Measurements from ENCODE around the gene BRINP2.

Gene BRINP2

GRCh38 chr1:177171536-177172123 lies 872 bp downstream of the BRINP2 start:
- no peak for DNase-seq

- no peak for DNase-seq
These were observed 1.5 kb downstream of the BRINP2 start for GRCh38 chr1:177172272-177172671.

GRCh38 chr1:177172866-177173265 lies 2.1 kb downstream of the BRINP2 start:
- DNase-seq, result no peak

- DNase-seq, result no peak
These were observed 3.2 kb downstream of the BRINP2 start for GRCh38 chr1:177173976-177174375.

GRCh38 chr1:177174921-177175634 lies 4.3 kb downstream of the BRINP2 start:
- DNase-seq, result no peak

- DNase-seq, result no peak
These were observed 10.5 kb downstream of the BRINP2 start for GRCh38 chr1:177181280-177181630.

DNA sequence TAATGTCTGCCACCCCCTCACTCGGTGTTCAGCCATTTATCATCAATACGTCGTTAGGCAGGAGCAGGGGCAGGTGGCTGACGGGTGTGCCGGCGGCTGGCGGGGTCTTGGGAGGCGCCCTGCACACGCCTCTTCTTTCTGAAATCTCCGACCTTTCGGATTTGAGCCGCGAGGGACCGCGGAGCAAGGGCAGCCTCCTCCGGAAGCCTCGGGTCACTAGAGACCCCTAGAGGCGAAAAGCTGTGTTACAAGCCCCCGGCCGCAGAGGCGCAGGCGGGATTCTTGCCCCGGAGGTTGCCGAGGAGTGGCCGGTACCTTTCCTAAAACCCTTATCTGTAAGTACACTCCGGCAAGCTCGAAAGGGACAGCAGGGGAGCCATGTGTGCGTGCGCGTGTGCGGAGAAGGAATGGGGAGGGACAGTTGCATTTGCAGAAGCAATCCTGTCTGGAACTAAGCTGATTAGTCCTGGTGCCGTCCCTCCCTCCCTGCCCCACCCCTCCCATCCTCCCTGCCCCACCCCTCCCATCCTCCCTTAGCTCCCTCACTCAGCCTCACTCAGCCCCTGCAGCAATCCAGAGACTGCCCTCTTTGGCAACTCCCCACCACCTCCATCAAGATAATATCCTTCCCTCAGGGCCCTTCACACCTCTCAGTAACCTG lies 11.0 kb downstream of the BRINP2 start:
- peak; percentile 43 for DNase-seq

GRCh38 chr1:177183836-177184235 lies 13.1 kb downstream of the BRINP2 start:
- DNase-seq, result no peak

- DNase-seq, result no peak
These were observed 14.5 kb downstream of the BRINP2 start for GRCh38 chr1:177185209-177185608.

- DNase-seq, result no peak
These were observed 15.9 kb downstream of the BRINP2 start for GRCh38 chr1:177186639-177187038.

GRCh38 chr1:177190308-177190970 lies 19.7 kb downstream of the BRINP2 start:
- no peak for DNase-seq

GRCh38 chr1:177198243-177198642 lies 27.5 kb downstream of the BRINP2 start:
- no peak for DNase-seq

DNA sequence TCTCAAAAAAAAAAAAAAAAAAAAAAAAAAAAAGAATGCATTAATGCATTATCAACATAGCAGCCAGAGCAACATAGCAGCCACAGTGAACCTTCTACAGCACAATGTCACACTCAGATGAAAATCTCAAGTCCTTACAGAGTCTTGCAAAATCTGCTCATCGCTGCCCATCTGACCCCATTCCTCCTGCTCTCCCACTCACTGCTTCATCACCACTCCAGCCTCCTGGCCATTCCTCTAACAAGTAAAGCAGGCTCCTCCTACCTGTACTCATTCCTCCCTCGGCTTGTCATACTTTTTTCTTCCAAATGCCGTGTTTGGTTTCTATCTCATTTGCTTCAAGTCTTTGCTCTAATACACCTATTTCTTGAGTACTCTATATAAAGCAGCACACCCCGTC lies 29.5 kb downstream of the BRINP2 start:
- DNase-seq, result no peak

DNA sequence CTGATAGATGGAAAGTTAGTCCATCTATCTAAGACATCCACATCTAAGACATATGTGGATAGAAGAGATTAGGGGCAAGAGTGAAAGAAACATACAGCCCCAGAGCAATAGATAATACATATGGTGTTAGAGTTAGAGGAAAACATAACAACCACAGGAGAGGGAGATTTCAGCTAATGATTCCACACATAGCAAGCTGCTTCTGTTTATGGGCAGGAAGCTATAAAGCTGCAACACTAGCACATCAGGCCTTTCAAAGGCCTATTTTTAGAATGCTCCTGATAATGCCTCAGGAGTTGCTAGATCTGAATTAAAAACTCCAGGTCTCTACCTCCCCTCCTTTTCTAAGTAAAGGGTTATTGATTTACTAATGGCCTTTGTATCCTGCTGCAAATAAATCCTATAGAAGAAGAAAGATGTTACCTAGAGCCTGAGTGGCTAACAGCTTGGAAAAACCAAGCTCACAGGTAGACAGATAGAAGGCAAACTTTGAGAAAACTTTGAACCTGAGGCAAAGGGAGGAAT lies 36.1 kb downstream of the BRINP2 start:
- DNase-seq, result no peak

GRCh38 chr1:177208920-177209319 lies 38.2 kb downstream of the BRINP2 start:
- DNase-seq, result no peak

DNA sequence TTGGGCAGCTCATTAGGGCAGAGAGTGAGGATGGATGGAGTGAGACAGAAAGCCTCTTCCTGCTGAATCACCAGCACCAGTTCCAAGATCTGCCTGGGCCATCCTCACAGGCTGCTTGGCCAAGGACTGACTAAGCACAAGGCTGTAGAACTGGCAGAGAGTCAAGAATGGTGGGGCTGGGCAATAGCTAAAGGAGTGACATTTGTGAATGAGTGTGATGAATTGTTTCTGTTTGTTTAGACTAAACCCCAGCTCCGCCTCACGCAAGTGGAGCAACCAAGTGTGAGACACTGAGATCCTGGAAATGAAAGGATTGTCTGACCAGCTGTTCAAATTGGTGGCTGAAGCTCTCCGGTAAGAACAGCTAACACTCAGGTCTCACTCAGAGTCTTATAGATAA lies 38.6 kb downstream of the BRINP2 start:
- DNase-seq, result no peak

DNA sequence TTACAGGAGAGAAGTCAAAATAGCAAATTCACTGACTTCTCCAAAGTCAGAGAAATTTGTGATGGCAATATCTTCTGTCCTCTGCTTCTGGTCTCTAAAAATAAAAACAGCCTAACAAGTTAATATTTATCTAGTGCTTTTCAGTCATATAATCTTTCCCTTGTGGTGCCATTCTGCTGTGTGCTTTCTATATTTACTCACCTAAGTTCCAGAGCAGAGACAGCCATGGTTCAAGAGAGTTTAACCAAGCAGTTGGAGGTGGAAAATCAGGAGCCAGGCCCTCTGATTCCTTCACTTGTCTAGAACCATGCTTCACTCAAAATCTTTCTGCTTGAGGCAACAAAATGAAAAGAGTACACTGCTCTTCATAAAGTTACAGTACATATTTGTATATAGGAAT lies 39.3 kb downstream of the BRINP2 start:
- DNase-seq, result no peak

GRCh38 chr1:177211231-177211630 lies 40.5 kb downstream of the BRINP2 start:
- no peak for DNase-seq

- DNase-seq, result no peak
These were observed 45.9 kb downstream of the BRINP2 start for GRCh38 chr1:177216587-177217202.

DNA sequence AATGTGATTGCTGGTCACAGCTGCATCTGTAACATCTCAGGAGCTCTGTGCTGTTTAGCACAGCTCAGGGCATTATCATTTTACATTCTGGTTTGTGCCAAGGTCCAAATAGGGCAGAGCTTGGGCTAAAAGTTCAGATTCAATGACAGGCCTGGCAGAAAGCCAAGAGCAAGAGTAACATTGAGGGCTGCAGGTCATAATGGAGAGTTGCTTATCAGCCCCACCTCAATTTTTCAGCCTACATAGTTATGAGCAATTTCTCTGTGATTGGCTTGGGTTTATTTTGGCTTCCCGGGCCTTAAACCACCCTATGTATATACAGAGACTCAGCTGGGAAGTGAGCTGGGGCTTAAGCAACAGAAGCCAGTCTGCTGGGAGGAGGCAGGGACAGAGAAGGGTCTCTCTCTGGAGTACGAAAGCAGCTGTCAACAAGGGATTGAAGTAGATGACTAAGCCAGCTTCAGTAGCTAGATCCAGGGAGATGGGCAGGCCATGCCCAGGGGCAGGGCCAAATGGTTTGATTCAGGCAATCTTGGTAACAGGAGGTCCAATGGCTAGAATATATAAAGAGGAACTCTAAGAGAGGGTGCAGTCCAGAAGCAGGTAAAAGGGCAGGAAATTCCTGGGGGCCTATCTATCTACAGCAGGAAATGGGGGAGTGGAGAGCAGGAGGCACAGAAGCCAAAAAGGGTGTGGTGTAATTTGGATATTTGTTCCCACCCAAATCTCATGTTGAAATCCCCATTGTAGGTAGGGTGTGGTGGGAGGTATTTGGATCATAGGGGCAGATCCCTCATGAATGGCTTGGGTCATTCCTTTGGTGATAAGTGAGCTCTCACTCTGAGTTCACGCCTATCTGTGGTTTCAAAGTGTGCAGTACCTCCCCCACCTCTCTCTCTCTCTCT lies 49.0 kb downstream of the BRINP2 start:
- no peak for DNase-seq

GRCh38 chr1:177223359-177223758 lies 52.6 kb downstream of the BRINP2 start:
- DNase-seq, result no peak

Data from suppressor macrophage treated with lipopolysaccharide for 4 hours (primary cell).